ENCODE measurements around the gene TMEM258. TPM values are rescaled to one million over a fixed set of nuclear protein-coding genes. Genes with fewer than 3 reads are reported as not detected.

TMEM258 gene
- total RNA-seq, 3 donors from 2014 or later (not counting 1 experiment from before 2014, with no cell fraction given): 64.4 to 69.3 (median 66.1) TPM

DNA sequence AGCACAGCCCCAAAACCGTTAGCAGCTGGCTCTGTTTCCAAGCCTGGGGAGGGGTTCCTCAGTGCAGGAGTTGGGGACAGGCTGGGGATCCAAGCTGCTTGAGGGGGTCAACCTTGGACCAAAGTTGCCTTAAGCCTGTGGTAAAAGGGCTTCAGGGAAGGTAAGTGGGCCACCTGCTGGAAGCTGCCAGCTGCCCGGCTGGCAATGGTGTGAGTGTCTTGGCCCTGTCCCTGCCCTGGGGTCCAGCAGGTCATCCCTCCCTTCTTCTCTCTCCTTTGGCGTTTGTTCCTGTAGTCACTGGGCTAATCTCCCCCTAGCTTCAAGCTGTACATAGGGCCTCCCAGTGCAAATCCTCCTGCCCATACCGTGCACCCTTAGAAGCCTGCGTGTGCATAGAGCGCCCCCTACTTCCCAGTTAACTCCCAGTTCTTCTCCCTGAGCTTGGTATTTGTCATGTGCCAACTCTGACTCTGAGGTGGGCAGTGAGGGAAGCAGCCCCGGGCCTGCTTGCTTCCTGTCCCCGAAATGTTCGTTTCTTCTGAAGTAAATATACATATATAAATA lies 4.4 kb downstream of the TMEM258 start:
- DNase-seq (peak in 1 of 2 donors; percentile 36), ATAC-seq (no peak)
- Histone ChIP-seq H3K27me3 (ENCODE audit: control insufficient read depth, insufficient read depth, low read length) (no peaks in the 10 kb centered on the region), H3K4me3 (ENCODE audit: low read length) (no peak overlapping the region), H3K9me3 (ENCODE audit: control insufficient read depth, insufficient read depth, low read length) (no peaks in the 10 kb centered on the region), H3K27ac (ENCODE audit: low read length) (no peak overlapping the region), H3K4me1 (ENCODE audit: control insufficient read depth, insufficient read depth, low read length) (peaks cover 13% of the 10 kb centered on the region), H3K36me3 (ENCODE audit: control insufficient read depth, insufficient read depth, low read length) (peaks cover 44% of the 10 kb centered on the region)
- intact Hi-C loops (cut with micrococcal nuclease): no loop called here
- peaks cover 13 to 41% of the 10 kb centered on the region in 2 donors for H3K4me1 Mint-ChIP-seq
- H3K9me3 Mint-ChIP-seq: no peaks in the 10 kb centered on the region
- WGBS (ENCODE audit: insufficient coverage): 87% methylated on average over 6 of the region's 9 CpGs
- TF ChIP-seq, protein P1, sequence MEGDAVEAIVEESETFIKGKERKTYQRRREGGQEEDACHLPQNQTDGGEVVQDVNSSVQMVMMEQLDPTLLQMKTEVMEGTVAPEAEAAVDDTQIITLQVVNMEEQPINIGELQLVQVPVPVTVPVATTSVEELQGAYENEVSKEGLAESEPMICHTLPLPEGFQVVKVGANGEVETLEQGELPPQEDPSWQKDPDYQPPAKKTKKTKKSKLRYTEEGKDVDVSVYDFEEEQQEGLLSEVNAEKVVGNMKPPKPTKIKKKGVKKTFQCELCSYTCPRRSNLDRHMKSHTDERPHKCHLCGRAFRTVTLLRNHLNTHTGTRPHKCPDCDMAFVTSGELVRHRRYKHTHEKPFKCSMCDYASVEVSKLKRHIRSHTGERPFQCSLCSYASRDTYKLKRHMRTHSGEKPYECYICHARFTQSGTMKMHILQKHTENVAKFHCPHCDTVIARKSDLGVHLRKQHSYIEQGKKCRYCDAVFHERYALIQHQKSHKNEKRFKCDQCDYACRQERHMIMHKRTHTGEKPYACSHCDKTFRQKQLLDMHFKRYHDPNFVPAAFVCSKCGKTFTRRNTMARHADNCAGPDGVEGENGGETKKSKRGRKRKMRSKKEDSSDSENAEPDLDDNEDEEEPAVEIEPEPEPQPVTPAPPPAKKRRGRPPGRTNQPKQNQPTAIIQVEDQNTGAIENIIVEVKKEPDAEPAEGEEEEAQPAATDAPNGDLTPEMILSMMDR (IDR thresholded peaks at IDR 0.05): no peak
- H3K4me3 Mint-ChIP-seq: no peak overlapping the region
- H3K27ac Mint-ChIP-seq: peak overlapping the region in 1 of 2 donors; percentile 18
- no peaks in the 10 kb centered on the region for H3K36me3 Mint-ChIP-seq
- no peaks in the 10 kb centered on the region for H3K27me3 Mint-ChIP-seq (ENCODE audit: low read depth in 2 of 2)

GRCh38 chr11:61785837-61786402 lies 6.5 kb downstream of the TMEM258 start:
- Histone ChIP-seq H3K4me1 (ENCODE audit: control insufficient read depth, insufficient read depth, low read length) (no peaks in the 10 kb centered on the region), H3K27ac (ENCODE audit: low read length) (no peak overlapping the region), H3K27me3 (ENCODE audit: control insufficient read depth, insufficient read depth, low read length) (no peaks in the 10 kb centered on the region), H3K9me3 (ENCODE audit: control insufficient read depth, insufficient read depth, low read length) (no peaks in the 10 kb centered on the region), H3K36me3 (ENCODE audit: control insufficient read depth, insufficient read depth, low read length) (peaks cover 44% of the 10 kb centered on the region), H3K4me3 (ENCODE audit: low read length) (no peak overlapping the region)
- H3K36me3 Mint-ChIP-seq: no peaks in the 10 kb centered on the region
- intact Hi-C loops (cut with micrococcal nuclease): no loop called here
- 93% methylated on average over 11 of the region's 11 CpGs for WGBS (ENCODE audit: insufficient coverage)
- ATAC-seq (no peak), DNase-seq (no peak)
- no peak overlapping the region for H3K4me3 Mint-ChIP-seq
- TF ChIP-seq, protein P1 (IDR thresholded peaks at IDR 0.05): no peak
- H3K27ac Mint-ChIP-seq: no peak overlapping the region
- H3K9me3 Mint-ChIP-seq: no peaks in the 10 kb centered on the region
- no peaks in the 10 kb centered on the region for H3K27me3 Mint-ChIP-seq (ENCODE audit: low read depth in 2 of 2)
- H3K4me1 Mint-ChIP-seq: peaks cover 0 to 24% of the 10 kb centered on the region in 2 donors

- H3K9me3 ChIP-seq (ENCODE audit: control insufficient read depth, insufficient read depth, low read length): no peaks in the 10 kb centered on the region
- H3K36me3 ChIP-seq (ENCODE audit: control insufficient read depth, insufficient read depth, low read length): peaks cover 35% of the 10 kb centered on the region
- Mint-ChIP-seq H3K27me3 (ENCODE audit: low read depth in 2 of 2) (no peaks in the 10 kb centered on the region), H3K4me1 (peaks cover 0 to 14% of the 10 kb centered on the region in 2 donors), H3K9me3 (no peaks in the 10 kb centered on the region), H3K27ac (peak overlapping the region in 1 of 2 donors; percentile 56), H3K4me3 (no peak overlapping the region), H3K36me3 (no peaks in the 10 kb centered on the region)
- TF ChIP-seq, protein P1 (IDR thresholded peaks at IDR 0.05): no peak
- H3K27ac ChIP-seq (ENCODE audit: low read length): no peak overlapping the region
- no peaks in the 10 kb centered on the region for H3K4me1 ChIP-seq (ENCODE audit: control insufficient read depth, insufficient read depth, low read length)
- intact Hi-C loops (cut with micrococcal nuclease): no loop called here
- no peak overlapping the region for H3K4me3 ChIP-seq (ENCODE audit: low read length)
- 84% methylated on average over 7 of the region's 7 CpGs for WGBS (ENCODE audit: insufficient coverage)
- ATAC-seq: no peak
- DNase-seq: no peak
- H3K27me3 ChIP-seq (ENCODE audit: control insufficient read depth, insufficient read depth, low read length): no peaks in the 10 kb centered on the region
Observed at GRCh38 chr11:61784506-61784805, 7.9 kb downstream of the TMEM258 start.
